Activated CD8-positive, alpha-beta memory T cell treated with anti-CD3 and anti-CD28 coated beads, Interleukin-2, amount 50 U/mL, for 24 hours (primary cell): ENCODE results near the gene CD164.
"Not testable (repeated sequence)": the region's sequence is repeated elsewhere in the genome, so short reads cannot be mapped to it uniquely, and the experiment has no call there.

Experiments used
- DNase-seq: peaks from one replicate; pipeline ENCODE4 v3.0.0-alpha.2; 2020; ENCODE audit errors: extremely low read depth

Gene CD164

DNA sequence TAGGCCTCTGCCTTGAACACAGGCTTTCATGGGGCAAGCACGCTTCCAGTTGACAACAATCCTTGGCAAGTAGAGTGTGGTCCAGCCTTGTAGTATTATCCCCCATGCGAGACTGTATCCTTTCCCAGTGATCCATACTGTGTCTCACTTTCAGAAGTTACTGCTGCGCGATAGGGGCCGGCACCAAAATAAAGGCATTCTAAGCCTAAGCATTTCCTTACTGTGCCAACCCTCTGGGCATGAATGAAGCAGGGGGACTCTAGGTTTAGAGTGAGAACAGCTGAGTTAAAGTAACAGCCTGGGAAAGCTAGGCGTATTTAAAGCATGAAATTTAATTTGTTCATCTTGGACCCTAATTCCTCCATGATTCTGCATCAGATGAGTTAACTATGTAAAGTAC, 39.4 kb downstream of the CD164 start:
- DNase-seq: no peak

GRCh38 chr6:109342506-109342905, 39.8 kb downstream of the CD164 start:
- no peak for DNase-seq

GRCh38 chr6:109340811-109341210, 41.5 kb downstream of the CD164 start:
- no peak for DNase-seq

GRCh38 chr6:109339906-109340678, 42.2 kb downstream of the CD164 start:
- DNase-seq: no peak

GRCh38 chr6:109336221-109336961, 45.9 kb downstream of the CD164 start:
- DNase-seq: no peak

GRCh38 chr6:109333870-109334269, 48.4 kb downstream of the CD164 start:
- not testable (repeated sequence) for DNase-seq

- no peak for DNase-seq
Measured at GRCh38 chr6:109332748-109333147, 49.5 kb downstream of the CD164 start.

DNA sequence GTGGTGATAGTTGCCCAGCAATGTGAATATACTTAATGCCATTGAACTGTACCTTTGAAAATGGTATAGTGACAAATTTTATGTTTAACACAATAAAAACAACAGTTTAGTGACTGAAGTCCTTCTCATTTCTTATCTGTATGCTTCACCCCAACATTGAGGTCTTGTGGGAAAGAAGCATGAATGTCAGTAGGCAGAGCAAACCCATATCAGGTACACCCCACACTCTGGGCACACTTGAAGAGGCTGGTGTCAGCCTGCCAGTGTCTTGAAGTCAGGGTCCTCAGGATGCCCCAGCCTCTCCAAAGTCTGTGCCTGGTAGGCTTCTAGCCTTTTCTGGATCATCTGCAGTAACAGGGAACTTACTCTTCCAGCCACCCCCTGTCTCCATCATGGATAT, 51.2 kb downstream of the CD164 start:
- DNase-seq: no peak

GRCh38 chr6:109330263-109330662, 52.0 kb downstream of the CD164 start:
- no peak for DNase-seq

DNA sequence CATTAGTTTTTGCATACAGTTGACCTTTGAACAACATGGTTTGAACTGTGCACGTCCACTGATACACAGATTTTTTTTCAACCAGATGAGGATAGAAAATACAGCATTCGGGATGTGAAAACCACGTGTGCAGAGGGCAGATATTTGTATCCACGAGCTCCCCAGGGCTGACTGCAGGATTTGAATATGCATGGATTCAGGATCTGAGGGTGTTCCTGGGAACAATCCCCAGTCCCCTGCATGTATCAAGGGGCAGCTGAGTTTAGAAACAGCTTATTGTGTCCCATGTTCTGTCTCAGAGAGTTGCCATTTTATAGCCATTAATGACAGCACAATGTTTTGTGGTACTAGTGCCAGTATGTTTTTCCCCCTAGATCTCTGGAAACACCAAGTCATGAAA, 53.6 kb downstream of the CD164 start:
- no peak for DNase-seq

GRCh38 chr6:109327959-109328358, 54.3 kb downstream of the CD164 start:
- no peak for DNase-seq

DNA sequence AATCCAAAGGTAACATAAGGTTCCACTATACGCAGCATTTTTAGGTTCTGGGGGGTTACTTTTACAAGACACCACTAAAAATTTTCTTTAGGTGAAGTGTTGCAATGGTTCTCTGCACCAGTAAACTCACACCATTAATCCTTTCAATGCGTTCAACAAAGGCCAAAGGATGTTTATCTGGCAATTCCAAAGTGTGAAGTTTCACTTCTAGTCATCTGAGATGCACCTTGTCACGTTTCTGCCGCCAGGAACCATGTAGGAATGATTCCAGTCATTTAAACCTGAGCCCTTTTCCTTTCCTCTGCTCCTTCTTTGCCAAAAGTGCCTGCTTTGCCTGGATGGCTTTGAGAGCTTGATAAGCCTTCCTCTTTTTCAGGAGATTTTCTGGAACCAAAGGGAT, 54.8 kb downstream of the CD164 start:
- no peak for DNase-seq

DNA sequence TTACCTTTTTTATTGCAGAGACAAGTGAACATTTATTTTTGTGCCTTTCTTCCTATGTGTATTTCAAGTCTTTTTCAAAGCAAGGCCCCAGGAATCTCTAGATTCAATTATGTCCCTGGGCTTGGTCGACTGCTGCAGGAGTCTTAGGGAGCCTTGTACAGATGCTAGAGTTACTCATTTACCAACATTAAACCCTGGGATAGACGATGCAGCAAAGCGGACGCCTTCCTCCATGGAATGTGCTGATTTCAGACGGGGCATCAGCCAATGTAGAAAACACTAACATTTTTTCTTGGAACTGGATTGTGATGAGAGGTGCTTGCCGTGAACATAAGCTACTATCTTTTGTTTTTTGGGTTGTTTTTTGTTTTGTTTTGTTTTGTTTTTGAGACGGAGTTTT, 55.9 kb downstream of the CD164 start:
- no peak for DNase-seq

- no peak for DNase-seq
Measured at GRCh38 chr6:109325400-109325801, 56.9 kb downstream of the CD164 start.

DNA sequence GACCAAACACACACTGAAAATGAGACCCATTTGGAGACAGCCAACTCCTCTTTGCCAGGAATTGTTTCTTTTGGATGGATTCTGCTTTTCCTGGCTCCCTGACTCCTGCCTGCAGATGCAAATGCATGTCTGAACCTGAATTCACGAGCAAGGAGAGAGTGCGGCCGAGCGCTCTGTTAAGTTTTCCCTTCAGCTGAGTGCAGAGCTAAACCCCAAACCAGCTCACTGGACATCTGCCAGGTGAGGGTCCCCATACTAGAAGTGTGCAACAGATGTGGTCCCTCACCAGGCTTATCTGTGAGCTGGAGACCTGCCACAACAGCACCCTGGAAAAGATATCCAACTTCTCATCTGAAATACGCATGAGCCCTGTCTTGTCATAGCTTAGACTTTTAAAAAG, 59.0 kb downstream of the CD164 start:
- no peak for DNase-seq

- DNase-seq: no peak
Measured at GRCh38 chr6:109322825-109323224, 59.4 kb downstream of the CD164 start.

GRCh38 chr6:109321752-109322151, 60.5 kb downstream of the CD164 start:
- no peak for DNase-seq

DNA sequence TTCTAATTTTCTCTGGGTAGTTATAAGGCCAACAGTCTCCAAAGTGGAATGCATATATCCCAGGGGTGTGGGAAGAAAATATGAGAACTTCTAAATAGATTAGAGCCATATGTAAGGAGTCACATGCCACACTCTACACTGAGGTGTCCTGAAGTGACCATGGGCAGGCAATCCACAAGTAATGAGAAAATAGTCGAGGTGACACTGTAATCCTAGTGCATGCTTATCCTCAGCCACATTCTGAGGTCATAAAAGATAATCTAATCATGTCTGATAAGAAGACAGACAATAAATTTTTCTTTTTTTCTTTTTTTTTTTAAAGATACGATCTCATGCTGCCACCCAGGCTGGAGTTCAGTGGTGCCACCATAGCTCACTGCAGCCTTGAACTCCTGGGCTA, 62.2 kb downstream of the CD164 start:
- DNase-seq: no peak

GRCh38 chr6:109318328-109318876, 63.9 kb downstream of the CD164 start:
- DNase-seq: no peak

- DNase-seq: no peak
Measured at GRCh38 chr6:109316909-109317308, 65.4 kb downstream of the CD164 start.
